Upper lobe of left lung (tissue), 6 donors: ENCODE measurements around the gene LTBP1. TPM values are rescaled to one million over a fixed set of nuclear protein-coding genes. Genes with fewer than 3 reads are reported as not detected.
A peak's percentile ranks its signal among the peaks of the same experiment; 100 is the strongest.

ENCODE experiments used
- ATAC-seq, 2 donors: fragments of 200-7000 bp; cut with Tn5 transposase; one replicate each; pipeline ENCODE4 v1.9.1; 2022; ENCODE audit warnings: mild to moderate bottlenecking in 2 of 2, moderate library complexity in 2 of 2; ENCODE audit not compliant: low FRiP score in 2 of 2
- DNase-seq, 2 donors: peaks; one replicate each; pipeline ENCODE4 v3.0.0-alpha.2; 2019 to 2020
- H3K27ac ChIP-seq, 4 donors: fragments of 200-600 bp; sonication (generic); one replicate each; pipeline ENCODE4 v1.5.1; 2016 to 2019
- H3K27me3 ChIP-seq, 4 donors: fragments of 200-600 bp; sonication (generic); one replicate each; pipeline ENCODE4 v1.5.1; 2017 to 2019
- H3K36me3 ChIP-seq, 4 donors: fragments of 200-600 bp; sonication (generic); one replicate each; pipeline ENCODE4 v1.5.1; 2016 to 2019
- H3K4me1 ChIP-seq, 4 donors: fragments of 200-600 bp; sonication (generic); one replicate each; pipeline ENCODE4 v1.5.1; 2018 to 2019
- H3K4me3 ChIP-seq, 4 donors: fragments of 200-600 bp; sonication (generic); one replicate each; pipeline ENCODE4 v1.5.1; 2017 to 2019; ENCODE audit warnings: mild to moderate bottlenecking in 2 of 4, moderate library complexity in 1 of 4
- H3K9me3 ChIP-seq, 4 donors: fragments of 200-600 bp; sonication (generic); one replicate each; pipeline ENCODE4 v1.5.1; 2018 to 2019
- CTCF ChIP-seq, 6 experiments: fragments of 450-650 bp in 4 of 6; fragments of 200-600 bp in 2 of 6; sonication (generic) in 2 of 6; IDR thresholded peaks; one replicate each; pipeline ENCODE4 v1.5.1; 2016 to 2019; ENCODE audit warnings: antibody characterized with exemption in 6 of 6
- EP300 ChIP-seq, 4 donors: sonication (generic); formaldehyde crosslinking; IDR thresholded peaks; one replicate each; pipeline ENCODE4 v1.5.1; 2017; ENCODE audit warnings: antibody characterized with exemption in 4 of 4, control low read depth in 2 of 4
- POLR2A ChIP-seq, 4 donors: fragments of 450-650 bp; IDR thresholded peaks; one replicate each; pipeline ENCODE4 v1.5.1; 2016 to 2017; ENCODE audit warnings: antibody characterized with exemption in 4 of 4, mild to moderate bottlenecking in 2 of 4
- POLR2AphosphoS5 ChIP-seq, 2 donors: sonication (generic); formaldehyde crosslinking; IDR thresholded peaks; one replicate each; pipeline ENCODE4 v1.5.1; 2017; ENCODE audit warnings: antibody characterized with exemption in 2 of 2
- WGBS, 2 donors: methylation state at CpG; one replicate each; pipeline ENCODE4 v1.1.5; 2017 to 2018; 5-methylcytosine and 5-hydroxymethylcytosine counted together
- small RNA-seq, 4 donors: library from RNA; depleted of rRNA; stranded (forward); fragments of <200 nt; gene quantifications; one replicate each; pipeline ENCODE3, GENCODE V24; 2016
- total RNA-seq, 6 donors: library from RNA; depleted of rRNA in 4 of 6; stranded (reverse); fragments of >200 nt in 4 of 6; gene quantifications; one replicate each; pipeline versions ENCODE4 v1.1.0 to v1.2.1, GENCODE V29; 2016 to 2021
- donor health status: DM: no; HTN: no; CAD: no; lungs with moderate emphysema.
- donor health status: DM: no; HTN: yes; CAD: no; lungs with severe emphysema.

The LTBP1 gene
- total RNA-seq, 6 donors from 2014 or later = 11.5 to 45.0 (median 27.1) TPM

GRCh38 chr2:33443274-33443829 is 496.6 kb downstream of the LTBP1 start:
- H3K36me3 ChIP-seq = no peaks in the 10 kb centered on the region
- 74 to 79% methylated on average over 3 of the region's 3 CpGs for WGBS, 2 donors
- H3K27me3 ChIP-seq = no peaks in the 10 kb centered on the region
- peak in 1 of 2 donors; percentile 61 for ATAC-seq
- DNase-seq = no peak
- TF ChIP-seq EP300 (IDR thresholded peaks at IDR 0.05) (no peak), POLR2A (IDR thresholded peaks at IDR 0.05) (no peak), POLR2AphosphoS5 (IDR thresholded peaks at IDR 0.05) (no peak), CTCF (IDR thresholded peaks at IDR 0.05) (no peak)
- no peak overlapping the region for H3K27ac ChIP-seq
- H3K4me1 ChIP-seq = no peaks in the 10 kb centered on the region
- H3K4me3 ChIP-seq = no peak overlapping the region
- H3K9me3 ChIP-seq = no peaks in the 10 kb centered on the region

GRCh38 chr2:33444967-33445366 is 498.2 kb downstream of the LTBP1 start:
- no peaks in the 10 kb centered on the region for H3K36me3 ChIP-seq
- no peak for TF ChIP-seq CTCF (IDR thresholded peaks at IDR 0.05)
- WGBS, 2 donors = 56 to 57% methylated on average over 2 of the region's 2 CpGs
- H3K4me3 ChIP-seq = no peak overlapping the region
- no peak for DNase-seq
- H3K27me3 ChIP-seq = no peaks in the 10 kb centered on the region
- H3K27ac ChIP-seq = no peak overlapping the region
- ATAC-seq = no peak
- no peaks in the 10 kb centered on the region for H3K4me1 ChIP-seq
- no peaks in the 10 kb centered on the region for H3K9me3 ChIP-seq

GRCh38 chr2:33448220-33448899 is 501.6 kb downstream of the LTBP1 start:
- no peaks in the 10 kb centered on the region for H3K27me3 ChIP-seq
- DNase-seq (no peak), ATAC-seq (no peak)
- no peak overlapping the region for H3K27ac ChIP-seq
- 28 to 72% methylated on average over 2 of the region's 2 CpGs for WGBS, 2 donors
- H3K4me1 ChIP-seq = no peaks in the 10 kb centered on the region
- H3K9me3 ChIP-seq = peaks cover 0 to 13% (median 8%) of the 10 kb centered on the region in 4 donors
- no peaks in the 10 kb centered on the region for H3K36me3 ChIP-seq
- TF ChIP-seq CTCF (IDR thresholded peaks at IDR 0.05) (no peak), EP300 (IDR thresholded peaks at IDR 0.05) (no peak), POLR2A (IDR thresholded peaks at IDR 0.05) (no peak), POLR2AphosphoS5 (IDR thresholded peaks at IDR 0.05) (no peak)
- no peak overlapping the region for H3K4me3 ChIP-seq

Small RNAs within 50 kb of the gene (small RNA-seq; reads per million reads assigned to genes)
- gene RF00019 = 0 reads per million in 4 donors
- gene RNA5SP91 = 0 reads per million in 4 donors
- gene RNA5SP92 = 0 reads per million in 4 donors
